HTERT RPE-1 (cell line): ENCODE results near the gene TMEM39B.
"Not testable (repeated sequence)": the region's sequence is repeated elsewhere in the genome, so short reads cannot be mapped to it uniquely, and the experiment has no call there.

Source experiments
- in situ Hi-C: fragments of 300-500 bp; cut with MboI; formaldehyde crosslinking; loops from 4 replicates; pipeline ENCODE4 v1.14.3; 2020; ENCODE audit warnings: low sequenced_read_pairs

The TMEM39B gene

DNA sequence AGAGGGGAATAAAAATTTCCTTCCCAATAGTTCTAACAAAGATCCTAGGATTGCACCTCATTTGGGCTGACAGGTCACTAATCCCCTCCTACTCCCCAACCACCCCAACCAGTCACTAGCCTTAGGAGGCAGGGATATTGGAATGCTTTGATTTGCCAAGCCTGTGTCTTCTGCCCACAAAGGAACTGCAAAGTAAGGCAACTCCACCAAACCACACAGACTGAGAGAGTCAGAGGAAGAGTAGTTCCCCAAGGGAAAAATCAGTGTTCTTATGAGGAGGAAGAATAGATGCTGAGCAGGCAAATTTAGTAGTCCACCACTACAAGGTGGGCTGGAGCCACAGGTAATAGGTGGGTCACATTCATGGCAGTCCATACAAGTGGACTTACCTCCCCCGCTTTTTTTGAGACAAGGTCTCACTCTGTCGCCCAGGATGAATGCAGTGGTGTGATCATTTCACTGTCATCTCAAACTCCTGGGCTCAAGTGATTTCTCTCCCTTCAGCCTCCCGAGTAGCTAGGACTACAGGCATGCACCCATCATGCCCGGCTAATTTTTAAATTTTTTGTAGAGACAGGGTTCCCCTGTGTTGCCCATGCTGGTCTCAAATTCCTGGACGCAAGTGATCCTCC lies 3.7 kb upstream of the TMEM39B start:
- in situ Hi-C loops: no loop called here

DNA sequence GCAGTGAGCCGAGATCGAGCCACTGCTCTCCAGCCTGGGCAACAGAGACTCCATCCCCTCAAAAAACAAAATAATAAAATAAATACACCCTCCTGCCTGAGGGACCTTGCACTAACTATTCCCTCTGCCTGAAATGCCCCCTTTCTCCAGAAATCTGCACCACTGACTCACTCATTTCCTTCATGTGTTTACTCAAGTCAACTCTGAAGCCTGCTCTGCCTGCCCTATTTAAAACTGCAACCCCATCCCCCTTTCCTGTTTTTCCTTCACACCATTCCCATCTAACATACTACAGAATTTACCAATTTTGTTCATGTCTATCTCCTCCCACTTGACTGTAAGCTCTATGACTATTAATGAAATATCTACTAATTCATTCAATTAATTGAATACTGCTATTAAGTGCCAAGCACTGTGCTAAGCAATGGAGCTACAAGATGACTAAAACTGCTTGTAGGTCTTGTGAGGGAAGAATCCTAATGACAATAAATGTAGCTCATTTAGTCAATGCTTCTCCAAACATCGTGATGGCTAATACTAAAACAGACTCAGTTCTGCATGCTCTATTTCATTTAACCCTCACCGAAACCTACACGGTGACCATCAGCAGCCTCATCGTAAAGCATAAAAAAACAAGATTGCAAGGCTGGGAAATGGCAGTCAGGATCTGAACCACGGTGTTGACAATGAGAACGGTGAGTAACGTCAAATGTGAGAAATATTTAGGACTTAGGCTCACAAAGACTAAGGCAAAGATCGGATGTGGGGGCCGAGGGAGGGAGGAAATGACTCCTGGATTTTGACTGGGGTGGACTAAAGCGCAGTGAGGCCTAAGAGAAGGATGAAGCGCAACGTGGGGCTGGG lies 749 bp upstream of the TMEM39B start:
- in situ Hi-C loops: no loop called here

DNA sequence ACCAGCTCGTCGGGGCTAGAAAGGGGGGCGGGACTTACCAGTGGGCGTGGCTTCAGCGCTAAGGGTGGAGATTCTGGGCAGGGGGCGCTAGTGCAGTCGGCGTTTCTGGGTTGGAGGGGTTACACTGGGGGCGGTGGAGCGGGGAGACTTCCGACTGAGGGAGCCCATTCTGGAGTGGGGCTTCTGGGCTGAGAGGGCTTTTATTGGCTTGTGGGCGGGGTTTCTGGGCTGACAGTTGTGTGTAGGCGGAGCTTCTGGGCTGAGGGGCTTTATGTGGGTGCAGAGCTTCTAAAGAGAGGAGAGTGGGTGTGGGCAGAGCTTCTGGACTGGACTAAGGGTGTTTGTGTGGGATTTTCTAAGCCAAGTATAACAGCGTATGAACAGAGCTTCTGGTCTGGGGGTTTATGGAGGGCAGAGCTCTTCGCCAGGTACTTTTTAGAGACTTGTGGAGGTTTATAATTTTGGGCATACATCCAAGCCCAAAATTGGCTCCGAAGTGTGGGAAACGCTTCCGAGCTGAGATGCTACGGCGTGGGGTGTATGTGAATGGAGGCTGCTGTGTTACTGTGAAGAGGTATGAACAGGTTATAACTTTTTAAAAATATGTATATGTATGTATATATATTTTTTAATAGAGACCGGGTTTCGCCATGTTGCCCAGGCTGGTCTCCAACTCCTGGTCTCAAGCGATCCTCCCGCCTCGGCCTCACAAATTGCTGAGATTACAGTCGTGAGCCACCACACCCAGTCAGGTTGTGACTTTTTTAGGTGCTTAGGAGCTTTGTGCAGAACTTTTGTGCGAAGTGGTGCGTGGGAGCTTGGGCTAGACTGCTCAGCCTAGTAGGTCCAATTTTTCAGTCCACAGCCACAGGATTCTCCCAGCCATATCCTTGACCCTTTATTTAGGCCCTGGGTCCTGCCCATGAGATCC lies 825 bp downstream of the TMEM39B start:
- in situ Hi-C loops: no loop called here

DNA sequence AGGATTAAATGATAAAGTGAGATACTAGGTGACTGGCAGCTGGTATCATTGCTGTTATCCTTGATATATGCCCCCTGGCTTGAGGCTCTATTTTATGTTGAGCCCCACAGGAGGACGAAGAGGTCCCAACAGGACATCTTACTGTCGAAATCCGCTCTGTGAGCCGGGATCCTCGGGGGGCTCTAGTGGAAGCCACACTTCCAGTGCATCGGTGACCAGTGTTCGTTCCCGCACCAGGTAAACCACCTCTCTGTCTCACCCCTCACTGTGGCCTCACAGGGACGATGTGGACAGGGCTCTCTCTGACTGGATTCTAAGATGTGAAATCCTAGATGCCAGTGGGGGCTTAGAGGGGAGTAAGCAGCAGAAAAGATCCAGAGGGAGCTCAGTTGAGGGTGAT lies 2.1 kb downstream of the TMEM39B start:
- in situ Hi-C loops: no loop called here

DNA sequence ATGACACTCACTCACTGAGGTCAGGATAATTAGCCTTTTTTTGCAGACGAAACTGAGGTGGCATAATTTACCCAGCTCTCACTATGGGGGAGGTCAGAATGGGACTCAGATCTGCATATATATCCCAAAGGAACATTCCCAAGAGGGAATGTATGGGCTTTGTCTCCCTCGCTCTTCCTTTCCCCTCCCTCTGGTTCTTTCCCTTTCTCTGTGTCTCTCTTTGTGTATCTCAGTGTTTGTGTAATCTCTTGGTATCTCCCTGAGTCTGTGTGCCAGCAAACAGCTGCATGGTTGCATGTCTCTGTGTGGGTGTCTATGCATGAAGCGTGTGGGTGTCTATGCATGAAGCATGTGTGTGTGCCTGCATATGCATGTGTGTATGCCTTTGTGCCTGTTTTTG lies 4.7 kb downstream of the TMEM39B start:
- in situ Hi-C loops: no loop called here

DNA sequence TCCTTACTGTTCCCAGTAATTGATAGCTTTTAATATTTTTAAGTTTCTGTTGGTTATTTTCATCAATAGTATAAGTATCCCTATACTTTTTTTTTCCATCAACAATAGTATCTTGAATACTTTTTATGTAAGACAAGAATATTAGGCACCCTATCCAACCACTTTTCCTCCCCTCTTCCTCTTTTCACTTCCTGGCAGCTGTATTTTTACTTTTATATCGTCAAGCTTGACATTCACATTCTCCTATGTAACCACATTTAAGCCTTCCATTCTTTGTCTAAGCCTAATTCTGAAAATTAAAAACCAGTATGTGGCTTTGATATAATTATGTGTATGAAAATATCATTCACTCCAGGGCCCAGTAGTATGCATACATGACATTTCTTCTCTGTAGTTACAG lies 9.3 kb downstream of the TMEM39B start:
- in situ Hi-C loops: no loop called here

DNA sequence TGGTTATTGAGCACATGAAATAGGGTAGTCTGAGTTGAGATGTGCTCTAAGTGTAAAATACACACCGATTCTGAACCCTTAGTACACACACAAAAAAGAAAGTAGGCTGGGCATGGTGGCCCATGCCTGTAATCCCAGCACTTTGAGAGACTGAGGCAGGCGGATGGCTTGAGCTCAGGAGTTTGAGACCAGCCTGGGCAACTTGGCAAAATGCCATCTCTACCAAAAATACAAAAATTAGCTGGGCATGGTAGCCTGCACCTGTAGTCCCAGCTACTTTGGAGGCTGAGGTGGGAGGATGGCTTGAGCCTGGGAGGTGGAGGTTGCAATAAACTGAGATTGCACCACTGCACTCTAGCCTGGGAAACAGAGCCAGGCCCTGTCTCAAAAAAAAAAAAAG lies 13.6 kb downstream of the TMEM39B start:
- in situ Hi-C loops: not testable (repeated sequence)

DNA sequence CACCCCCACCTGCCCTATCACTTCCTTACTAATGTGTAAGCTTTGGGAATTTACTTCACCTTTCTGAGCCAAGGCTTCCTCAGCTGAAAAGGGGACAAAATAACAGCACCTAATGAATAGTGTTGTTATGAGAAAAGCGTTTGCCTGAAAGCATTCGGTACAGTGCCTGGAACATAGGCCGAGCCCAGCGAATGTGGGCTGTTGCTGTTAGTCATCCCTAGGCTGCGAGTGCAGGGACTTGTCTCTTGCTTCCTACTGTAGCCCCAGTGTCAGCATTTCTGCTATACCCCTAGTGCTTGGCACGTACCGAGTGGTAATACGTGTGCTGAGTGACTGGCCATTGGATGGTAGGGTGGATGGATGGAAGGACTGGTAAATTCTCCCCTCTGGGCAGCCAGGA lies 18.4 kb downstream of the TMEM39B start:
- in situ Hi-C loops: no loop called here

DNA sequence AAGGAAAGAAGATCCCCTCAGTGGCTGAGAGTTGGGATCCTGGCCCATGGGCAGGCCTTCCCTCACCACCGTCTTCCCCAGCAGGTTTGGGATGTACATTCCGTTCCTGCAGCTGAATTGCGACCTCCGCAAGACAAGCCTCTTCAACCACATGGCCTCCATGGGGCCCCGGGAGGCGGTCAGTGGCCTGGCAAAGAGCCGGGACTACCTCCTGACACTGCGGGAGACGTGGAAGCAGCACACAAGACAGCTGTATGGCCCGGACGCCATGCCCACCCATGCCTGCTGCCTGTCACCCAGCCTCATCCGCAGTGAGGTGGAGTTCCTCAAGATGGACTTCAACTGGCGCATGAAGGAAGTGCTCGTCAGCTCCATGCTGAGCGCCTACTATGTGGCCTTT lies 18.9 kb downstream of the TMEM39B start:
- in situ Hi-C loops: no loop called here

DNA sequence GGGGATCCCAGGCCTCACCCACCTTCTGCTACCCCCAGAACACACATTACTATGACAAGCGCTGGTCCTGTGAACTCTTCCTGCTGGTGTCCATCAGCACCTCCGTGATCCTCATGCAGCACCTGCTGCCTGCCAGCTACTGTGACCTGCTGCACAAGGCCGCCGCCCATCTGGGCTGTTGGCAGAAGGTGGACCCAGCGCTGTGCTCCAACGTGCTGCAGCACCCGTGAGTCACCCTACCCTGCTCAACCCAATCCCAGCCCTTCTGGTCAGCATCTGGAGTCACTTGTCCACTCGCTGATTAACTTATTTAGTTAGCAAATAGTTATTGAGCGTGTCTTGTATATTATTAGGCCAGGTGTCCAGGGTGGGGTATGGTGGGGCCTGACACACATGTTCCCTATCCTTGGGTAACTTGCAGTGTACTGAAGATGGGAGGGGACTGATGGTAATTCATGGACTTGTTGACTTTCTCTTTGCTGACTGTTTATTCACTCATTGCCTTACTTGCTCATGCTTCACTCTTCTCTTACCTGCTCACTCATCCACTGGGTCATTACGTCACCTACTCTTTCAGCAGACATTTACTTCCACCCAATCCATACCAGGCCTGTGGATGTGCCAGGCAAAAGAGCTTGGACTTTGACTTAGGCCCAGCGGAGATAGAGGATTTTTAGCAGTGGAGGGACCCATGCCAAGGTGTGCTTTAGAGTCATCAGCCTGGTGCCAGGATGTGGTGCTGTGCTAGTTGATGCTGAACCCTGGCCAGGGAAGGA lies 22.2 kb downstream of the TMEM39B start:
- in situ Hi-C loops: no loop called here

DNA sequence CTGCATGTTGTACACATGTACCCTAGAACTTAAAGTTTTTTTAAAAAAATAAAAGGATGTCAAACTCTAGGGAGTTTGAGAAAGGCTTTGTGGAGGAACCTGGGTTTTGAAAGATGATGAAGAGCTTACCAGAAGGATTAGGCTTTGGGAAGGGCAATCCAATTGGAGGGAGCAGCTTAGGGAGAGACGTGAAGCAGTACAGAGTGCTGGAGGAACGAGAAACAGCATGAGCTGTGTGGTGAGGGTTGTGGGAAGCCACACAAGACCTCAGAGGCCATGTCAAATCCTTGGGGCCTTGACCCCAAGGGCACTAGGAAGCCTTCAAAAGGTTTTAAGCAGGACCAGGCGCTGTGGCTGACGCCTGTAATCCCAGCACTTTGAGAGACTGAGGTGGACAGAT lies 26.7 kb downstream of the TMEM39B start:
- in situ Hi-C loops: no loop called here

DNA sequence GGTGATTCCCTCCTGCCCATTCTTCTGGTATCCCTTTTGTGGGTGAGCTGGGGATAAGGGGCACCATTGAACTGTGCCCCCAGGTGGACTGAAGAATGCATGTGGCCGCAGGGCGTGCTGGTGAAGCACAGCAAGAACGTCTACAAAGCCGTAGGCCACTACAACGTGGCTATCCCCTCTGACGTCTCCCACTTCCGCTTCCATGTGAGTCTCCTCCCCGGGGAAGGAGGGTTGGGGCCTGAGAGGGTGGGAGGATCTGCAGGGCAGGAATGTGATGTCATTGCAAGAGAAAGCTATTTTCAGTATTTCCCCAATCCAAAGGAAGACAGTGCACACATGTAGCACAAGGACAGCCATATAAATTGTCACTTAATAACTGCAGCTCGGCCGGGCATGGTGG lies 27.6 kb downstream of the TMEM39B start:
- in situ Hi-C loops: no loop called here

DNA sequence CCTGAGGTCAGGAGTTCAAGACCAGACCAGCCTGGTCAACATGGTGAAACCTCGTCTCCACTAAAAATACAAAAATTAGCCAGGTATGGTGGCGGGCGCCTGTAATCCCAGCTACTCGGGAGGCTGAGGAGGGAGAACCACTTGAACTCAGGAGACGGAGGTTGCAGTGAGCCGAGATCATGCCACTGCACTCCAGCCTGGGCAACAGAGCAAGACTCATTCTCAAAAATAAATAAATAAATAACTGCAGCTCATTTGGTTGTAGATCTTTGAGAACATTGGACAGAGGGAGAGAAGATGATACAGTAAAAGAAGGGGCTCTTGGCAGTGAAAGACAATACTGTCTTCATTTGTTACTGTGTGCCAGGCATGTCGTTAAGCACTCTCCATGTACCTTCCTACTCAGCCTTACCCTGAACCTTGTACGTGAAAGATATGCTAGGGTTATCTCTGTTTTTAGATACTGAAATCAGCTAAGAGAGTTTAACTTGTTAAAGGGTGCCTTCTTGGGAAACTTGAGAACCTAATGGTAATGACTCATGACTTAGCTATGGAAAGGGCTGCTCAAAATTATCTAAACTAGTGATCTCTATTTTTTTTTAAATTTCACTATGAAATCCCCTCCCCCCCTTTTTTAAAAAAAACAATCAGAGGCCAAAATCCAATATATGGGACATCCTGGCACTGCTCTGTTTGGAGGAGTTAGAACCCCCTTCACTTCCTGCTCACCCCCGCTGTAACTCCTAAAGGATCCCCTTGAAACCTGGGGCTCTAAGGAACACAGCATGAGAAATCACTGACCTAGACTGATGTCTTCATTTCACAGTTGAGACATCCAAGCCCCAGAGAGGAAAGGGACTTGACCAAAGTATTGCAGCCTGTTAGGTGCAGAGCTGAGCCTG lies 28.3 kb downstream of the TMEM39B start:
- in situ Hi-C loops: no loop called here

DNA sequence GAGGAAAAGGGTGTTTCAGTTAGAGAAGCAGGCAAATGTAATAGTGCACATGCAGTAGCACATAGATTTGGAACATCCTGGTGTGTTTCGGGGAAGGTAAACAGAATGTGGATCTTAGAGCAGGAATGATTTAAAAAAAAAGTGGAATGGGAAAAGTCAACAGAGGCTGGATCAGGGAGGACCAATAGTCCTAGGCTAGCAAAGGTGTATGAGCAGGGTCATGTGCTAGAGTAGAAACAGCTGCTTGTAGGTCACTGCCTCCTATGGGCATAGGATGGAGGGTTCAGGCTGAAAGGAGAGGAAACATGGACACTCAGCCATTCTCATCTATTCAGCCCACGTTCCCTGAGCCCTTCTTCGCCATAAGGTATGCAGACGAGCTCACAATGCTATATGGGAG lies 31.4 kb downstream of the TMEM39B start:
- in situ Hi-C loops: no loop called here

DNA sequence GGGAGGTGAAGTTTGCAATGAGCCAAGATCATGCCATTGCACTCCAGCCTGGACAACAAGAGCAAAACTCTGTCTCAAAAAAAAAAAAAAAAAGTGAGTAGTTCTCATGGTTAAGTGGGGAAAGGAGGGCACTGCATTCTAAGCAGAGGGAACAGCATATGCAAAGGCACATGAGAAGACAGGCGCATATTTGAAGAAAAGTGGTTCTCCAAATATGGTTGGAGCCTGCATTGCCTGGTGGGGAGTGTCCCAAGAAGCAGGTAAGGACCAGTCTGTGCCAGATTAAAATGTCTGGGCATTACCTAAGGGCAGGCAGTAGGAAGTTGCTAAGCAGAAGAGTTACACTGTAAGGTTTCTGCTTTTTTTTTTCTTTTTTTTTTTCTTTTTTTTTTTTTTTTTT lies 32.6 kb downstream of the TMEM39B start:
- in situ Hi-C loops: no loop called here

DNA sequence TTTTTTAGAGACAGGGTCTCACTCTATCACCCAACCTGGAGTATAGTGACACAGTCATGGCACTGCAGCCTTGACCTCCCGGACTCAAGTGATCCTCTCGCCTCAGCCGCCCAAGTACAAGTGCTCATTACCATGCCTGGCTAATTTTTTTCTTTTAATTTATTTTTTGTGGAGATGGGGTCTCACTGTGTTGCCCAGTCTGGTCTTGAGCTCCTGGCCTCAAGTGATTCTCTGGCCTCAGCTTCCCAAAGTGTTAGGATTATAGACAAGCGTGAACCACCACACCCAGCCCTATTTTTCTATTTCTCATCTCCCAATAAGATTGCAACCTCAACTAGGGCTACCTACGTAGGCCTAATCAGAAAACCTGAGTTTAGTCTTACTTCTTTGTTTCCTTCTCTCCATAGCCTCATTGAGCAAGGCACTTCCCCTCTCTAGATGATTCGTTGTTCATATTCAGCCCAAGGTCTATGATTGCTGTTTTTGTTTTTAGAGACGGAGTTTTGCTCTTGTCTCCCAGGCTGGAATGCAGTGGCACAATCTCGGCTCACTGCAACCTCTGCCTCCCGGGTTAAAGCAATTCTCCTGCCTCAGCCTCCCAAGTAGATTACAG lies 34.0 kb downstream of the TMEM39B start:
- in situ Hi-C loops: no loop called here

DNA sequence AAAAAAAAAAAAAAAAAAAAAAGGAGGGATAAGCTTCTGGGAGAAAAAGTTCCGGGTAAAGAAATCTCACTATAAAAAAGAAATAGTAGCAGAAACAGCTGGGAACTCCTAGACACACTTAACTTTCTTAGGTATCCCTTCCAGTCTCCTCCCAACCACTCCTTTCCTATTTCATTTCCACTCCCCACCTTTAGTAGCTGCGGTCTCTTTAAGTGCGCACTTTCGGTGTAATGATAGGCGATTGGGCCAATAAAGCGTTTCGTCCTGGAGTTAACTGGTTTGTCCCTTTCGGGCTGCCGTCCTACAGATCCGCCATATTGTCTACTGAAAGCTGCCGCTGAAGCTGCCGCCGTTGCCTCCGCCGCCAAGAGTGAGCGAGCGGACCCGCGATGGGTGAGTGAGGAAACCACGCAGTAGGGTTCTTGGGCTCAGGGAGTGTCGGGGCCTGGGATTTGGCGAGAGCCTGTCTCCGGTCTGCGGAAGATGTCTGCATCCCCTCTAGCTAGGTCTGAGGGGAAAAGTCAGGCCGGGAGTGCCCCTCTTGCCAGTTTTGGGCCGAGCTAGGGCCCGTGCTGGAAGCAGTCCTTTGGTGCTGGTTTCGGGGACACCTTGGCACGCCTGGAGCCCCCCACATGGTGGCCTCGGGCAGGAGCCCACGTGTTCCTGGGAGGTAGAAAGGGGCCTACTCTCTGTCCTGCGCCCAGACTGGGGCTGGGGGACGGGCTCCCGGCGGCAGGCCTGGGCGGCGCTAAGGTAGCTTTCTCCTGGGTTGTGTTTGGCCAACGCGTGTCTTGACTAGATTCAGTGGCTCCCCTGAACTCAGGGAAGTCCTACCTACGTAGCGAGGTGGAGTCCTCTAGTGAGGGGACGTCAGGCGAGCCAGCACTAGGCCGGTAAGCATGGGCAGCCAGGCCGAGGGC lies 35.3 kb downstream of the TMEM39B start, which contains the start of gene KPNA6:
KPNA6 (plus strand) TSS at position 315 of the 920 bp plus-strand sequence; CDS start at position 390, 75 bp downstream.
- in situ Hi-C loops: no loop called here

DNA sequence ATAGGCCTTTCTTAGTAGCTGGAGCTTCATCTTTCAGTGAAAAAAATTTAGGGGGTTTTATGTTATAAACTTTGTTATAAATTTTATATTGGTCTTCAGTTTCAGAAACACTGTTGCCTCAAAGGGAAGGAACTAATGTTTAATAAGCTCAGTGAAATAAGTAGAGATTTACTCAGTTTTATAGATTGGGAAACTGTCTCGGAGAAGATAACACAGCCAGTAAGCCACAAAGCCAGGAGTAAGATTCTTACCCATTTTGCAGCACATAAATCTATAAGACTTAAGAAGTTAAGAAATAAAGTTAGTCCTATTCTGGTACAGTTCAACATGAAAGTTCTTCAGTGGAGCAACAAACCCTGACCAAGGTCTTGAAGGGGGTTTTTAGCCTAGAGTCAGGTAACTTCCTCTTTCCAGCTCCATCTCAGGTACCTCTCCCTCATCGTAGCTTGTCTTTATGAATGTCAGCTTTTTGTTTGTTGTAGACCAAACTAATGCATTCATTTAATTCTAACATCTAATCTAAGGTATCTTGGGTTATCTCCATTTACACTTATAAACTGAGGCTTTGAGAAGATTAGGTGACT lies 38.4 kb downstream of the TMEM39B start:
- in situ Hi-C loops: no loop called here
